ENCODE measurements around the gene PKDCC. TPM values are rescaled to one million over a fixed set of nuclear protein-coding genes. Genes with fewer than 3 reads are reported as not detected.

Gene PKDCC
- total RNA-seq, 1 donor from 2014 or later = 81.9 TPM

- no peak for TF ChIP-seq CTCF (conservative IDR thresholded peaks at IDR 0.05)
- Mint-ChIP-seq H3K27ac (ENCODE audit: unreplicated experiment) (no peak overlapping the region), H3K36me3 (ENCODE audit: low read depth) (peaks cover 4% of the 10 kb centered on the region), H3K27me3 (ENCODE audit: low read depth) (peaks cover 6% of the 10 kb centered on the region), H3K9me3 (no peaks in the 10 kb centered on the region), H3K4me3 (no peak overlapping the region), H3K4me1 (peaks cover 47% of the 10 kb centered on the region)
- DNase-seq (ENCODE audit: low read depth, low spot score) = no peak
These were observed 8.0 kb downstream of the PKDCC start for GRCh38 chr2:42055573-42056514.

- Mint-ChIP-seq H3K27me3 (ENCODE audit: low read depth) (peaks cover 5% of the 10 kb centered on the region), H3K36me3 (ENCODE audit: low read depth) (peaks cover 4% of the 10 kb centered on the region), H3K9me3 (no peaks in the 10 kb centered on the region), H3K27ac (ENCODE audit: unreplicated experiment) (no peak overlapping the region), H3K4me1 (peaks cover 32% of the 10 kb centered on the region), H3K4me3 (no peak overlapping the region)
- TF ChIP-seq CTCF (conservative IDR thresholded peaks at IDR 0.05) = no peak
- no peak for DNase-seq (ENCODE audit: low read depth, low spot score)
These were observed 9.5 kb downstream of the PKDCC start for GRCh38 chr2:42057159-42057901.

GRCh38 chr2:42057902-42058450, 10.2 kb downstream of the PKDCC start:
- H3K27ac Mint-ChIP-seq (ENCODE audit: unreplicated experiment) = no peak overlapping the region
- no peaks in the 10 kb centered on the region for H3K9me3 Mint-ChIP-seq
- H3K4me3 Mint-ChIP-seq = no peak overlapping the region
- no peak for DNase-seq (ENCODE audit: low read depth, low spot score)
- H3K4me1 Mint-ChIP-seq = peaks cover 26% of the 10 kb centered on the region
- H3K27me3 Mint-ChIP-seq (ENCODE audit: low read depth) = peaks cover 5% of the 10 kb centered on the region
- TF ChIP-seq CTCF (conservative IDR thresholded peaks at IDR 0.05) = no peak
- H3K36me3 Mint-ChIP-seq (ENCODE audit: low read depth) = peaks cover 4% of the 10 kb centered on the region

DNA sequence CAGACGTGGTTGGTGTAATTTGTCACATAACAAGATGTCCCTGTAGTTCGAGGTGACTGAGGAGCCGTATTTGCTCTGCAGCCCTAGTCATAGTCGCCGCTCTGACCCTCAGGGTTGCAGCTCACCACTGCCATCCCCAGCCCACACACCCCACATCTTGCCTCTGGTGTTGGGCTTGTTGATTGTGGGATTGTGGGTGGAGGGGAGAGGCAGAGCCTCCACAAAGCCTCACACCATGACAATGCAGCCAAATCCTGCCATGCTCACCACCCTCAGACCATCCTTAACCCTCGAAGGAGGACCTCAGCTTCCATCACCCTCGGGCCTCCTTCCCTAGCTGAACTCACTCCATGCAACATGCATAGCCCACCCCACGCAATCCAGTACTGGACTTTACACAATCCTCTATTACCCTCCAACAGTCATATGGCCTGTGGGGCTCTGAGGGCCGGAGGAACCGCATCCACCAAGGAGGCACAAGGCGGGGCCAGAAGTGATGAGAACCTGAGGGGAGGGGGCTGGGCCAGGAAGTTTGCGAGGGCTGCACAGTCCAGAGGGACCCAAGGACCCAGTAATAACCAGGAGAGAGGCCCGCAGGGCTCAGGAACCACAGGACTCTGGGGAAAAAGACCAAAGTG, 11.6 kb downstream of the PKDCC start:
- no peak overlapping the region for H3K4me3 Mint-ChIP-seq

More for the DNA sequence above, 11.6 kb downstream of the PKDCC start:
- peaks cover 11% of the 10 kb centered on the region for H3K27me3 Mint-ChIP-seq (ENCODE audit: low read depth)
- peaks cover 13% of the 10 kb centered on the region for H3K4me1 Mint-ChIP-seq
- H3K9me3 Mint-ChIP-seq = no peaks in the 10 kb centered on the region
- no peak for TF ChIP-seq CTCF (conservative IDR thresholded peaks at IDR 0.05)
- peaks cover 4% of the 10 kb centered on the region for H3K36me3 Mint-ChIP-seq (ENCODE audit: low read depth)
- H3K27ac Mint-ChIP-seq (ENCODE audit: unreplicated experiment) = no peak overlapping the region
- DNase-seq (ENCODE audit: low read depth, low spot score) = no peak
